ENCODE results near the gene NAA16. TPM values are rescaled to one million over a fixed set of nuclear protein-coding genes. Genes with fewer than 3 reads are reported as not detected.

NAA16 gene
- total RNA-seq, 1 experiment from 2014 or later: 12.1 TPM

GRCh38 chr13:41418027-41418426, 107.0 kb downstream of the NAA16 start:
- ChIA-PET POLR2A (ENCODE audit: unreplicated experiment) (no interaction called here), CTCF (no interaction called here)
- Histone ChIP-seq H3K4me1 (replicated peaks; ENCODE audit: insufficient read depth) (no peaks in the 10 kb centered on the region), H3K27ac (no peak overlapping the region), H3K9me2 (ENCODE audit: insufficient read depth) (no peaks in the 10 kb centered on the region), H3K9me3 (ENCODE audit: insufficient read depth, low read depth) (no peaks in the 10 kb centered on the region), H3K27me3 (ENCODE audit: insufficient read depth, low read depth) (no peaks in the 10 kb centered on the region), H3K79me2 (ENCODE audit: low read depth) (no peaks in the 10 kb centered on the region), H4K20me1 (ENCODE audit: insufficient read depth) (no peaks in the 10 kb centered on the region), H3K4me3 (no peak overlapping the region), H3F3A (ENCODE audit: insufficient read depth, low read depth) (no peaks in the 10 kb centered on the region), H2AFZ (no peak overlapping the region), H3K4me2 (no peak overlapping the region), H3K36me3 (ENCODE audit: low read depth) (no peaks in the 10 kb centered on the region)
- BruUV-seq (replicated peaks): no TSS peak
- no peak for TF ChIP-seq EZH2 (IDR thresholded peaks at IDR 0.05; ENCODE audit: low read depth)
- TF ChIP-seq, protein P1, sequence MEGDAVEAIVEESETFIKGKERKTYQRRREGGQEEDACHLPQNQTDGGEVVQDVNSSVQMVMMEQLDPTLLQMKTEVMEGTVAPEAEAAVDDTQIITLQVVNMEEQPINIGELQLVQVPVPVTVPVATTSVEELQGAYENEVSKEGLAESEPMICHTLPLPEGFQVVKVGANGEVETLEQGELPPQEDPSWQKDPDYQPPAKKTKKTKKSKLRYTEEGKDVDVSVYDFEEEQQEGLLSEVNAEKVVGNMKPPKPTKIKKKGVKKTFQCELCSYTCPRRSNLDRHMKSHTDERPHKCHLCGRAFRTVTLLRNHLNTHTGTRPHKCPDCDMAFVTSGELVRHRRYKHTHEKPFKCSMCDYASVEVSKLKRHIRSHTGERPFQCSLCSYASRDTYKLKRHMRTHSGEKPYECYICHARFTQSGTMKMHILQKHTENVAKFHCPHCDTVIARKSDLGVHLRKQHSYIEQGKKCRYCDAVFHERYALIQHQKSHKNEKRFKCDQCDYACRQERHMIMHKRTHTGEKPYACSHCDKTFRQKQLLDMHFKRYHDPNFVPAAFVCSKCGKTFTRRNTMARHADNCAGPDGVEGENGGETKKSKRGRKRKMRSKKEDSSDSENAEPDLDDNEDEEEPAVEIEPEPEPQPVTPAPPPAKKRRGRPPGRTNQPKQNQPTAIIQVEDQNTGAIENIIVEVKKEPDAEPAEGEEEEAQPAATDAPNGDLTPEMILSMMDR (conservative IDR thresholded peaks at IDR 0.05): no peak
- intact Hi-C loops (cut with micrococcal nuclease; ENCODE audit: unreplicated experiment): no loop called here
- no peak for DNase-seq

GRCh38 chr13:41418731-41419130, 107.7 kb downstream of the NAA16 start:
- CTCF ChIA-PET: no interaction called here
- Histone ChIP-seq H3K27me3 (ENCODE audit: insufficient read depth, low read depth) (no peaks in the 10 kb centered on the region), H3K4me3 (no peak overlapping the region), H4K20me1 (ENCODE audit: insufficient read depth) (no peaks in the 10 kb centered on the region), H2AFZ (no peak overlapping the region), H3F3A (ENCODE audit: insufficient read depth, low read depth) (no peaks in the 10 kb centered on the region), H3K4me1 (replicated peaks; ENCODE audit: insufficient read depth) (no peaks in the 10 kb centered on the region), H3K36me3 (ENCODE audit: low read depth) (no peaks in the 10 kb centered on the region), H3K4me2 (no peak overlapping the region), H3K79me2 (ENCODE audit: low read depth) (no peaks in the 10 kb centered on the region), H3K27ac (no peak overlapping the region), H3K9me2 (ENCODE audit: insufficient read depth) (no peaks in the 10 kb centered on the region), H3K9me3 (ENCODE audit: insufficient read depth, low read depth) (no peaks in the 10 kb centered on the region)
- no TSS peak for BruUV-seq (replicated peaks)
- POLR2A ChIA-PET (ENCODE audit: unreplicated experiment): no interaction called here
- no peak for DNase-seq
- TF ChIP-seq, protein P1 (conservative IDR thresholded peaks at IDR 0.05): no peak
- no peak for TF ChIP-seq EZH2 (IDR thresholded peaks at IDR 0.05; ENCODE audit: low read depth)
- intact Hi-C loops (cut with micrococcal nuclease; ENCODE audit: unreplicated experiment): no loop called here

DNA sequence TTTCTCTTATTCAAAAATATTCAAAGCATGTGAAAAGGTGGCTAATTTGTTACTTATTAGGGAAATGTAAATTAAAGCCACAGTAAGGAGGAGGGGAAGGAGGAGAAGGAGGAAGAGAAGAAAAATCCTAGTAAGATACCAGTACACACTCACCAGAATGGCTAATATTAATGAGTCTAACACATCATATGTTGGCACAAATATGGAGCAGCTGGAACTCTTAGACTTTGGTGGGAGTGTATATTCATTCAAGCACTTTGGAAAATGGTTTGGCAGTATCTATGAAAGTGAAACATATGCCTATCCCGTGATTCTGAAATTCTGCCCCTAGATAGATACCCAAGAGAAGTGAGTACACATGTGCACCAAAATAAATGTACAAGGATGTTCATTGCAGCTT, 108.1 kb downstream of the NAA16 start:
- Histone ChIP-seq H2AFZ (no peak overlapping the region), H3K9me3 (ENCODE audit: insufficient read depth, low read depth) (no peaks in the 10 kb centered on the region), H3K27me3 (ENCODE audit: insufficient read depth, low read depth) (no peaks in the 10 kb centered on the region), H3K9me2 (ENCODE audit: insufficient read depth) (no peaks in the 10 kb centered on the region), H3K36me3 (ENCODE audit: low read depth) (no peaks in the 10 kb centered on the region), H3K4me2 (no peak overlapping the region), H3K4me3 (no peak overlapping the region), H4K20me1 (ENCODE audit: insufficient read depth) (no peaks in the 10 kb centered on the region), H3F3A (ENCODE audit: insufficient read depth, low read depth) (no peaks in the 10 kb centered on the region), H3K4me1 (replicated peaks; ENCODE audit: insufficient read depth) (no peaks in the 10 kb centered on the region), H3K27ac (no peak overlapping the region), H3K79me2 (ENCODE audit: low read depth) (no peaks in the 10 kb centered on the region)
- no peak for DNase-seq
- TF ChIP-seq, protein P1 (conservative IDR thresholded peaks at IDR 0.05): no peak
- TF ChIP-seq EZH2 (IDR thresholded peaks at IDR 0.05; ENCODE audit: low read depth): no peak
- POLR2A ChIA-PET (ENCODE audit: unreplicated experiment): no interaction called here
- intact Hi-C loops (cut with micrococcal nuclease; ENCODE audit: unreplicated experiment): no loop called here
- CTCF ChIA-PET: no interaction called here
- no TSS peak for BruUV-seq (replicated peaks)

Measured in PC-9 (cell line).